ENCODE measurements around the gene ZDHHC21. TPM values are rescaled to one million over a fixed set of nuclear protein-coding genes. Genes with fewer than 3 reads are reported as not detected.

Gene ZDHHC21
- total and polyA plus RNA-seq, 2 of the 8 experiments (the other 6 are each of a cell fraction or from before 2014, with no cell fraction given), result 1.9 to 6.0 TPM

DNA sequence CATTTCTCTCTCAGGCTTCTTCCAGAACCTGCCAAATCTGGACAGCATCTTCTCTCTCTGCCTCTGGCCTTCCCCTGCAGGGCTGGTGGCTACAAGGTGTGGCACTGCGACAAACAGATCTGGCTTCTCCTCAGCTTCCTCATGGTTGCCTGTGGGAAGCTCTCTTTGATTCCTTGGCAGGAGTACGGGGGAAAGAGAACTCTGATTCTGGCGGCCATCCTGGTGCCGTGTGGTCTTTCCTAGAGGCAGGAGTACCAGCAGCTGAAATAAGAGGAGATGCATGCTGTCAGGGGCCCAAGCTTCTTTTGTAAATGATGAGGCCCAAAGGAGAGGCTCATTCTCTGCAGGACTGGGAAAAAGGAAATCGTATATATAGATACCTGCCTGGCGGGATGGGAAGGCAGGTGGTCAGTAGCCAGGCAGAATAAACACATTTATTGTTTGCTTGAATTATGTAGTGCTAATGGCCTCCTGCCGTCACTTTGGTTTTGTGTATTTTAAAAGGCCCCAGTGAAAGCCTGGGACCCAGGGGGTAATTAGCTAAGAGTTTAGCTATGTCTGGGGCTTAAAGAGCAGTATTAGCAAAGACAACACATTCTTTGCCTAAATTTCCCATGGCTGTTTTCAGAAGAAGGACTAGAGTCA lies 29.3 kb upstream of the ZDHHC21 start, which contains the start of gene CER1 (continued):
- TF ChIP-seq SAP30 (IDR thresholded peaks at IDR 0.05; ENCODE audit: insufficient read depth, insufficient replicate concordance, low read length), result no peak
- TF ChIP-seq EGR1 (IDR thresholded peaks at IDR 0.05; ENCODE audit: borderline replicate concordance, low read depth, low read length), result no peak
- no peak for TF ChIP-seq CBX5 (IDR thresholded peaks at IDR 0.05; ENCODE audit: low read depth, low read length)
- no peak for TF ChIP-seq RAD21 (IDR thresholded peaks at IDR 0.05 in 1 of 2, conservative IDR thresholded peaks at IDR 0.05 in 1 of 2; ENCODE audit: low read depth in 2 of 2, low read length in 2 of 2)
